PC-9 (cell line): Measurements from ENCODE around the gene GDF7.

ENCODE experiments used
- EZH2 ChIP-seq: fragments of 200-600 bp; sonication (generic); IDR thresholded peaks from 2 replicates; pipeline ENCODE4 v1.8.0; 2017; ENCODE audit warnings: antibody characterized with exemption, low read depth
- TF ChIP-seq, protein P1 (sequence below): fragments of 200-600 bp; sonication (generic); conservative IDR thresholded peaks from 2 replicates; pipeline ENCODE4 v1.6.1; 2017; ENCODE audit warnings: mixed run types, antibody characterized with exemption, mild to moderate bottlenecking, moderate library complexity

DNA sequence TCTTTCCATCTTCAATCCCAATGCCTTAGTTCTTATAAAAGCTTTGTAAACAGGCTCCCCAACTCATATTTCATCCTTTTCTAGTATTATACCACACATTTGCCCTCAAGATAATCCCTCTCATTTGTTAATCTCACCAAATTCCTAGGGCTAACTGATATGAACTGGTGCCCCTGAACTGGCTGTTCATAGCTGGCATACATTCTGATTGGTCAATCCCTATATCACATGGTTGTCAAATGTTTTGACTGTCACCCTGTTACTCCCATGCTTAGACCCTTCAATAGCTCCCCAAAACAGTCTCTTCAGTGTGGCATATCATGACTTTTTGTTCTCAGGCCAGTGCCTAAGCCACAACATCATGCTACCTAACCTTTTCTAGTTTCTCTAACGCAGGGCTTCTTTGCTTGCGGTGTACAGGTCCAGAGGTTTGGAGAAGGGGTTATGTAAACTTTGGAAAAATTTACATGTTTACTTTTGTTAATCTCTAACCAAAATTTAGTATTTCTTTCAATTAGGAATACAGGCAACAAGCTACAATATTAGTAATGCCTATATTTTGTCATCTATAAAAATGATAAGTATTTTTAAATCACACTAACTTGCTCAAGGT, 30.5 kb downstream of the GDF7 start:
- TF ChIP-seq, protein P1, sequence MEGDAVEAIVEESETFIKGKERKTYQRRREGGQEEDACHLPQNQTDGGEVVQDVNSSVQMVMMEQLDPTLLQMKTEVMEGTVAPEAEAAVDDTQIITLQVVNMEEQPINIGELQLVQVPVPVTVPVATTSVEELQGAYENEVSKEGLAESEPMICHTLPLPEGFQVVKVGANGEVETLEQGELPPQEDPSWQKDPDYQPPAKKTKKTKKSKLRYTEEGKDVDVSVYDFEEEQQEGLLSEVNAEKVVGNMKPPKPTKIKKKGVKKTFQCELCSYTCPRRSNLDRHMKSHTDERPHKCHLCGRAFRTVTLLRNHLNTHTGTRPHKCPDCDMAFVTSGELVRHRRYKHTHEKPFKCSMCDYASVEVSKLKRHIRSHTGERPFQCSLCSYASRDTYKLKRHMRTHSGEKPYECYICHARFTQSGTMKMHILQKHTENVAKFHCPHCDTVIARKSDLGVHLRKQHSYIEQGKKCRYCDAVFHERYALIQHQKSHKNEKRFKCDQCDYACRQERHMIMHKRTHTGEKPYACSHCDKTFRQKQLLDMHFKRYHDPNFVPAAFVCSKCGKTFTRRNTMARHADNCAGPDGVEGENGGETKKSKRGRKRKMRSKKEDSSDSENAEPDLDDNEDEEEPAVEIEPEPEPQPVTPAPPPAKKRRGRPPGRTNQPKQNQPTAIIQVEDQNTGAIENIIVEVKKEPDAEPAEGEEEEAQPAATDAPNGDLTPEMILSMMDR, result no peak
- TF ChIP-seq EZH2, result no peak
